Renal pelvis (tissue), 12 donors: ENCODE results near the gene GAPDHS. TPM values are rescaled to one million over a fixed set of nuclear protein-coding genes. Genes with fewer than 3 reads are reported as not detected.

Experiments used
- DNase-seq: peaks from one replicate; pipeline ENCODE4 v3.0.0-alpha.2; 2013
- long read RNA-seq, 16 experiments: transcript quantifications; one replicate each; lab custom pipeline, GENCODE V29; 2026
- polyA plus RNA-seq, 3 donors: library from polyadenylated mRNA; unstranded; fragments of 120-200 nt; gene quantifications; one replicate each; pipeline ENCODE4 v1.2.1, GENCODE V29; 2013; ENCODE audit not compliant: insufficient read length in 3 of 3

GAPDHS gene
- polyA plus RNA-seq = not detected
- long read RNA-seq, donor 1 = 0 reads
- long read RNA-seq, donor 2 = 0 reads
- long read RNA-seq, donor 3 = 0 reads
- long read RNA-seq, donor 4 = 0 reads
- long read RNA-seq, donor 5 = 0 reads
- long read RNA-seq, donor 6 = 0 reads
- long read RNA-seq, donor 7 = 0 reads
- long read RNA-seq, donor 8 = 0 reads
- long read RNA-seq, donor 9 = 0 reads
- long read RNA-seq, donor 10 = 0 reads
- long read RNA-seq, donor 11 = 0 reads
- long read RNA-seq, donor 12 = 0 reads
- long read RNA-seq, donor 13 = 0 reads
- long read RNA-seq, donor 14 = 0 reads
- long read RNA-seq, donor 15 = 0 reads
- long read RNA-seq, donor 16 = 0 reads

DNA sequence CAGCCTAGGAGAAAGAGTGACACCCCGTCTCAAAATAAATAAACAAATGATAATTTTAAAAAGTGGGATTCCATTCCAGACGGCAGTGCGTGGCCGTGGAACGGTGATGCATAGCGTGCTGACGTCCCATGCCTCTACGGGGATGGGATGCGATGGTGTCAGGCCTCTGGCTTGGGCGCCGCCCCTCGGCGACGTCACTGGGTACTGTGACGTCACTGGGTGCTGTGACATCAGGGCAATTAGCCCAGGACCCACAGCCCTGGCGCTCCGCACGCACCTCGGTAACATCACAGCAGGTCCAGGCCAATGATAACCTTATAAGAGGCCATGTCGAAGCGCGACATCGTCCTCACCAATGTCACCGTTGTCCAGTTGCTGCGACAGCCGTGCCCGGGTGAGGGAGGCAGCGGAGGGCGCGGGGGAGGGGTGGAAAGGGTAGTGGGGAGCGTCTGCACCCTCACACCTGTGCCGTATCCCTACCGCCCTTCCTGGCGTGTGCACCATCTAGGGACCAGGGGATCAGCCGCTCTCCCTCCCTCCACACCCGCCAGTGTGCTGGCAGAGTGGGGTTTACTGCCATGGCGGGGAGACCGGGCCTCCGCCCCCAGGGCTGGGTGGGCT is at the start of gene GAPDHS:
Gene GAPDHS, plus strand, starts transcription at position 256 of the 621 bp plus-strand sequence. Its CDS starts 72 bp downstream, at position 328.
- no peak for DNase-seq

DNA sequence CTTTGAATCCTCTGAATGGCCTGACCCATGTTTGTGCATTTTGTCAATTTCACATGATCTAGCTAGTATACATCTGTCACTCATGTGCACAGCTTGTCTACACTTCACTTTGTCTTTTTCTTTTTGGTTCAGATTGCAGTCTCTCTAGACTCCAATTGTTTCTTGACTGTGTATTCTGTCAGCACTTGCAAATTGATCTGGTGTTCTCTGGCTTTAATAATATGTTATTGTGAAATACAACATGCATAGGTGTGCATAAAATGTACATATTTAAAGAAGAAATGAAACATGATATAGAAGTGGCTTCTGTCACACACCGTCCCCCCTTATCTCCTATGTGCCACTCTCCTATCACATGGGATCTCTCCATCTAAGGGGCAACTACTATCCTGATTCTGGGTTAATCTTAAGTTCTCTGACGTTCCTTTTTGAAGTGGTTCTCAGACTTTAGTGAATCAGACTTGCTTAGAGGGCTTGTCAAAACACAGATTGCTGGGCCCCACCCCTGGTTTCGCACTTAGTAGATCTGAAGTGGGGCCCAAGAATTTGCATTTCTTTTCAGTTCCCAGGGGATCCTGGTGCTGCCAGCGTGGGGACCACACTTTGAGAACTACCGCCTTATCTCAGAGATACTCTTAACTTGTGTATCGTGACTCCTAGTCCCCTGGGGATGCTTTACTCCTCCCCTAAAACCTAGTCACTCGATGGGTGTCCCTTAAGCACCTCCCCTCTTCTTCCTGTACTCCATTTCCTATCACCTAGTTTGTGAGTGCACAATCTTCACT is 48.8 kb upstream of the GAPDHS start:
- DNase-seq = no peak

DNA sequence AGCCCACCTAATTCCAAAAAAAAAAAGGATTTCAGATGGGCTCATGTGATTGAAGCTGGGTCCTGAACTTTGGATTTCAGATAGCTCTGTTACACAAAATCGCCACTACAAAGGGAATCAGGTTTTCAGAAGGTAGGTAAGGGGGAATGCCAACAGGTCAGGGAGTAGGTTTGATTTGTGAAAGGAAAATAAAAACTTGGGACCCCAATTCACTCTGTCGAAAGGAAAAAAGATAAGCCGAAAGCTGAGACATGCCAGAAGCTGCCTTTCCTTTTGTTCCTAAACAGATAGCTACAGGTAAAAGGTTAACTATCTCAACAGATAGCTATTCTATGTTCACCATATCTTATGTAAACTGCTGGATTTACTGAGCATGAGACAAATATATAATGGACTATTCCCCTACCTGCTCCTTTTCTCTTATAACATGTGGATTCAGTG is 47.0 kb upstream of the GAPDHS start:
- no peak for DNase-seq

DNA sequence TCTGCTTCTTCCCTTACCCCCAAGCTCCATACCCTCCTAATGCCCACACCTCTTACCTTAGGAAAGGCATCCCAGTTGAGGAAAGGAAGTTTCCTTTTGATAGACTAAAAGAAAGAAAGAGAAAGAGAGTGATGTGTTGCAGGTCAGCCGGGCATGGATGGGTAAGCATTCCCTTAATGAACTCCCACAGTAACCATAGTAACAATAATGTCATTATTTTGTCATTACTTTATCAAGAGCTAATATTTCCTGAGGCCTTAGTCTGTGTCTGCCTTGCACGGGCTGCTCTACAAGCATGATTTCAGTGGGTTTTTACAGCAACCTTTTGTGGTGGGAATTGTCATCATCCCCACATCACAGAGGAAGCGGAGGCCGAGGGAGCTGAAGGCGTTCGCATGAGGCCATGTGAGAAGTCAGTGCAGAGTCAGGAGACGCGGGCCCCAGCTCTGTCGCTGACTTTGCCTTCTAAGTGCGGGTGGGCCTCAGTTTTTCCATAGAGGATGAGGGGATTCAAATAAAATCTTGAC is 45.5 kb upstream of the GAPDHS start:
- DNase-seq = no peak

DNA sequence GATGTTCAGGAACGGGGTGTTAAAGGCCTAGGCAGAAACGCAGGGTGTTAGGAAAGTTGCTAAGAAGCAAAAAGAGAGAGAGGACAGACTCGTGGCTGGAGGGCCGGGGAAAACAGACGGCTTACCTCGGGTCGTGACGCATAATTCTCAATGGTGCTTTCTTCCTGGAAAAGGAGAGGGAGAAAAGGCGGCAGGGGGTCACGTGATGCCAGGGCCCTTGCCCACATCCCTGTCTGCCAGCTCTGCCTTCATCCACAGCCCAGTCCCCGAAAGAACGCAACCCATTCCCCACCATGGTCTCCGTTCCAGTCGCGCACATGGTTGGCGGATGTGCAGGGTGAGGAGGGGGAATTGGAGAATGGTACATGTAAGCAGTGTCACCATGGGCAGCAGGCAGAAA is 44.6 kb upstream of the GAPDHS start:
- no peak for DNase-seq

DNA sequence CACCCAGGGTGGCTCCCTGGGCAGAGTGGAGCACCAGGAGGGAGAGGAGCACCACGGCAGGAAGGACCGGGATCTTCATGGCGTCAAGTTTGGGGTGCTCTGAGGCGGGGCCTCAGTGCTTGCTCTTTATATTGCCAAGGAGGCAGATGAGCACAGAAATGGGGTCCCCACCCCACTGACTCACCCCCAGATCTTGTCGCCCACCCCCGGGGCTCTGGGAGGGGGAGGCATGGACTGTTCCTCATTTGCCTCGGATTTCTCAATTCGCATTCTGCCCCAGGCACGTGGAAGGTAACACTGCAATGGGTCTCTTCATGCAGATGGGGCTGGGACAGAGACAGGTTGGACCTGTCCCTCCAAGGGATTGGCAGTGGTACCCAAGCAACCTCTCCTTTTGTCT is 42.9 kb upstream of the GAPDHS start, which contains the start of gene KRTDAP:
Gene KRTDAP, minus strand, starts transcription at position 101 of the 400 bp plus-strand sequence. Its CDS starts 22 bp downstream, at position 79.
- DNase-seq = no peak

DNA sequence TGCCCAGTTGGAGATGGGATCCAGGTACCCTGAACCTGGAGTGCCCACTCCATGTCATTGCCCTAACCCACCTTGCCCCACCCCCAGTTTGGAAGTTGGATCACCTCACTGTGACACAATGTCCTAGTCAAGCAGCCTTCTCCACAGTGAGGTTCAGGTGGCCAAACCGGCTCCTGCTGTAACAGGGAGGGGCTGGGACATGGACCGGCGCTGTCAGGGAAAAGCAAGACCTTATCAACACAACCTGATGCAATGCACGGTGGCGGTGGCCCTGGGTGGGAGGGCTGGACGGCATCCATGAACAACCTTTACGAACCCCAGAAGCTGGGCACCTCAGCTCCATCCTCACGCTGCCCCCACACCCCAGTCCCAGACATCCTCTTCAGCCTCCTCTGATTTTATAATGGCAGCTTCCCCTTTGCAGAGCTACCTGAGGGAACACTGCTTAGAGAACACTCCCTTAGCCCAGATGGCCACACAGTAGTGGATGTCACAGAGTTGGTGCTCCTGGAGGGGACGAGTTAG is 41.4 kb upstream of the GAPDHS start:
- DNase-seq = no peak

DNA sequence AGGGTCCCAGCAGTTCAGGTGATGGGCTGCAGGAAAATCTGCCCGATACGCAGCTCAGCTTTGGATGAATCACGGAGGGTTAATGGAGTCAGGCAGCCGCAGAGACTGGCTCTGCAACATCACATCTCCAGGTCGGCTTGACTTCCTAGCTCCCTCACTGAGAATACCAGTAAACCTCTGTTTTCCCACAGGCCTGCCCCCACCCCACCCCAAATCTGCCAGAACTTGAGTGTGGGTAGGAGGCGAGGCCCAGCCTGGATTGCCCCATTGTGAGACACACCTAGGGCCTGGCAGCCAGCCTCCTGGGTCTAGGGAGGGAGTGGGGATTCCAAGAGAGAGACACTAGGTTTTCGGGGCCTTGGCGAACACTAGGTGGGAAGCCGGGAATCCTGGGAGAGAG is 39.3 kb upstream of the GAPDHS start:
- DNase-seq = no peak

DNA sequence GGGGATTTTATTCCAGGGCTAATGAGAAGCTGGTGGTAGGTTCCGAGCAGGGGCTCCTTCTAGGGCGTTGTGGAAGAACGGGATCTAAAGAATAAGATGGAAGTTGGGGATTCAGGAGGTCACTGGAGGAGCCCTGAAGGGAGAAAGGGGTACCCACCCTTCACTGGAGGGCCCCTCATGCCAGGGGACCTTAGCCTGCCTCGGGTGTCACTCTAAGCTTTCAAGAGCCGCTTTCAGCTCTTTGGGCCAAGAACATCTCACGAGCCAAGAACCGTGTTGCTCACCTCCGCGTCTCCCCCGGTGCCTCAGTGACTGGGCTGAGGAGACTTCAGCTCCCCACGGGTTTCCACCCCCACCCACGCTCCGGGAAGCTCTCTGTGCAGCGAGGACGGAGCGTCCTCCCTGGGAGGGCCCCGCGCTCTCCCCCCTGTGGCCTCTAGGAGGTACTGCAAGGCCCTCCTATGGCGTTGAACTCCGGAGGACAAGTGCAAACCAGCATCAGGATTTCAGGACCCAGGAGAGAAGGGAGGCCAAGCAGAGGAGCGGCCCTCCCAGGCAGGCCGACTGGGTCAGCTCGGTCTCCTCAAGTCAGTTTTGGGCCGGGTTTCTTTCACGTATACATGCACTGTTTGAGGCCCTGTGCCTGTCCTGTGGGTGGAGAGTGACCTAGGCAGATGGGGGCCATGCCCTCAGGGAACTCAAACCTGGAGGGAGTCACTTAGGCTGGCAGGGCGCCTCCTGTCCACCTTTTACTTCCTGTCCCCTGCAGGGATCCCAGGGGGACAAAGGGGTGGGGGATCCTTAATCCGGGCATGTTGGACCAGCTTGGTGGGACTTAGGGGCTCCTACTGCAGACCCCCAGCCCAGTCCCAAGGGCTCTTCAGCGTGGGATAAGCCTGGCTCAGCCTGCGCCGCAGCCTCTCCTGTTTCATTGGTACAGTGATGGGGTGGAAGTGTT is 37.9 kb upstream of the GAPDHS start:
- DNase-seq = peak; percentile 48

DNA sequence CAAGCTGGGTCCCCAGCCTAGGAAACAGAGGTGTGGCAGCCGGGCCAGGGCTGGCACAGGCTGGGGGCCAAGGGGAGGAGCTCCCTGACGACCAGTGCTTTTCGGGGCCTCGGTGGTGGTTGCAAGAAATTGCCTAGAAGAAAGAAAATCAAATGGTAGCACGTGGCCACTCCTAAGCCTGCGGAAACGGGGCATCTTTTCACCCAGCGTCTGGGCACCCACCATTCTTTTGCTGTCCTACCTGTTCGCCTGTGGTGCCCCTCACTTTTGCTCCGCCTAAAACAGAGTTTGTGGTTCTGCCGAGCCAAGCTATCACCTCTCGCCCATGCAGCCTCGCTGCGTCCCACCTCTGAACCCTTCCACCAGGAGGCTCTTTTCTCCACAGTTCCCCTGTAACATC is 35.9 kb upstream of the GAPDHS start:
- DNase-seq = no peak

DNA sequence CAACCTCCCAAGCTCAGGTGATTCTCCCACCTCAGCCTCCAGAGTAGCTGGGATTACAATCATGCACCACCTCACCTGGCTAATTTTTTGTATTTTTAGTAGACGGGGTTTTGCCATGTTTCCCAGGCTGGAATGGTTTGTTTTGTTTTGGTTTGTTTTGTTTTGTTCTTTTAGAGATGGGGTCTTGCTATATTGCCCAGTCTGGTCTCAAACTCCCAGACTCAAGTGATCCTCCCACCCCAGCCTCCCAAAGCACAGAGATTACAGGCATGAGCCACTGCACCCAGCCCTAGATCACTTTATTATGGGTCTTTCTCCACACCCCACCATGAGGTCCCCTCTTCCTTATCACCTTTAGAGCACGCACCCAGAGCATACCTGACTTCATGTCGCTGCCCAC is 35.0 kb upstream of the GAPDHS start:
- no peak for DNase-seq

DNA sequence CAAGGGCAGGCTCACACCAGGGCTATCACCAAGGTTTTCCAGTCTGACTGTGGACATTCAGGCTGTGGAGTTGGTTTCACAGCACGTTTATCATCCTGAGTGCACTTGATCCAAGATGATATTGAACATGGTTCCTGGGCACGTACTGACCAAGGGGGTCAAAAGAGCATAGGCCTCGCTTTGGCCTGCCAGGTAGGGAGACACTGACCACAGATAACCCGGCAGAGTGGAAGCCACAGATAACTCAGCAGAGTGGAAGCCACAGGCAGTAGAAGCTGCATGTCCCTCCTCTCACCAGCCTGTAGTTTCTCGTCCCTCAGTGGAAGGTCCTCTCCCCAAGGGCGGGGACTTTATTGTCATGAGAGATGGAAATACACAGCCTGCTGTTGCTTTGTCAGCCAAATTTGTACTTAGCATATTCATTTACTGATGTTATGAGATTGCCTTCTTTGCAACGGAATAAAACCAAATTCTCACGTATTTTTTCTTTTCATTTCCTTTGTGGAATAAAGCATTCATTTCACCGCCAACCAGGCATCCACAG is 34.2 kb upstream of the GAPDHS start:
- DNase-seq = no peak

DNA sequence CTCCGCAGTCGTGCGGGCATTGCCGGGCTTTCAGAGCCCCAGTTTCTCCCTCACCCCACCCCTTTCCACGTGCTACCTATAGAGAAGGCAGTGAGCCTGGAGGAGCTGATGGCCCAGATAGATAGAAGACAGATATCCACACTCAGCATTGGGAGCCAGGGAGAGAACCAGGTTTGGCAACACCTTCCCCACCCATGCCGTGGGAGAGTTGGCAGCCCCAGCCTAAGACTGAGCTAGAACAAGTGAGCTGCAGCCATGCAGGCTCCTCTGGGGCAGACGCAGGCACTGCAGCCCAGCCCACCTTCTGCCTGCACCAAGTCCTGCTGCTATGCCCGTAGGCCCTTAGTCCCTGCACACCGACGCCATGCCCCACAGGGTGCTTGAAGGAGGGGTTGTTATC is 32.6 kb upstream of the GAPDHS start:
- DNase-seq = no peak

DNA sequence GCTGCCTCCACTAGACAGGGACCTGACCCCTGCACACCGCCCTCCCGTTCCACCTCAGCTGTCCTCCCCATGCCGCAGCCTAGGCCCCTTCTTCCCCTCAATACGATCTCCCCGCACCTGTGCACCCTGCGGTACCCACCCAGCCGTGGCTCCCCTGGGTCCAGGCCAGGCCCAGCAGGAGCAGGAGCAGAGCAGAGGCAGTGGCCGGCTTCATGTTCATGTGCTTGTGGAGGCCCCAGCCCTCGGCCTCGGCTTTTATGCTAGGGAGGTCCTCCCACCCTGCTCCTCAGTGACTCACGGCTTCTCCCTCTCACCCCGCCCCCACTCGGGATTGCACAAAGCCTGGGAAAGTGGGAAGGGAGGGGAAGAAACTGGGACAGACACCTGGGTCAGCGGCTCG is 31.6 kb upstream of the GAPDHS start:
- no peak for DNase-seq

DNA sequence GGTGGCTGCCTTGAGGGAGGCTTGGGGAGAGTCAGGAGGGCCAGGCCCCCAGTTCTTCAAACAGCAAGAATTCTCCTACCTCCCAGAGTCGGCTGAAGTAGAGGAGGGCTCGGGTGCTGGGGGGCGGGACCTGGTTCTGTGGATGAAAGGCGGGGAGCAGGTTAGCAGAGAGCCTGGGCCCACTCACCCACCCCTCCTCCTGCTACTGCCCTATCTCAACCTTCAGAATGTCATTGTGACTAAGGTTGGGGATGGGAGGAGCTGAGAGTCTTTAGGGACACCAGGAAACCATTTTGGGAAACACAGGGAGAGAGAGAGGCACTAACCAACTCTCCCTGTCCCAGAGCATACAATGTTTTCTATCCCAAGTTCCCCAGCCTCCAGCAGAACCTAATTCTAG is 30.5 kb upstream of the GAPDHS start:
- DNase-seq = no peak

DNA sequence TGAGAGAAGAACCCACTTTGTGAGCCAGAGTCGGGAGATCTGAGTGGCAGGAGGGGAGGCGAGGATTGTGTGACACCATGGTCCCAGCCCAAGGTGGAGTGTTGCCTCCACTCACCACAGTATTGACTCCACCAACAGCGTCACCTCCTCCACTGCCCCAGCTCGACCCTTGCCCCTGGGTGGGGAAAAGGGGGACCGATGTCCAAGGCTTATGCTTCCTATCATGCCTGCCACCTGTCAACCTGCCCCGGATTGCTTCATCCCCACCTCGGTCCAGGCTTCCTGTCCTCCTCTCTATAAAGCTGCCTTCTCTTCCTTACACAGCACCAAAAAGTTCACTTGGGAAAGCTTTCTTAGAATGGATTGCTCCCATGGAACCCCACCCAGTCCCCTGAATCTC is 27.2 kb upstream of the GAPDHS start:
- no peak for DNase-seq

DNA sequence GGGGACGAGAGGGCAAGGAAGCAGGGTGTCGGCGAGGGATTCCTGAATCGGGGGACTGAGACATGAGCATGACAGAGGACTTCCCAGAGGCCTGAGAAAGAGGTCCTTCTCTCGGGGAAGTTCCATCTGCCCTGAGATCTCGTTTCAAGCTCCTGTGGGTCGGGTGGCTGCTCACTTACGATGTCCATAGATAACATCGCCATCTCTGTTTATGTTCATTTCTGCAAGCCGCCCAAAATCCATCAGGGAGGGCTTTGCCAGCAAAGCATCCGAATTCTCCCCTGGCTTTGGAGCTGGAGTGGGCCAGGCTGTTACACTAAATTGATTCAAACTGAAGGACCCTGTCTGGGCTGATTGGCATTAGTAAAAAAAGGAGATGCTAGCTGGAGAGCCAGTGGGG is 25.7 kb upstream of the GAPDHS start:
- DNase-seq = no peak

DNA sequence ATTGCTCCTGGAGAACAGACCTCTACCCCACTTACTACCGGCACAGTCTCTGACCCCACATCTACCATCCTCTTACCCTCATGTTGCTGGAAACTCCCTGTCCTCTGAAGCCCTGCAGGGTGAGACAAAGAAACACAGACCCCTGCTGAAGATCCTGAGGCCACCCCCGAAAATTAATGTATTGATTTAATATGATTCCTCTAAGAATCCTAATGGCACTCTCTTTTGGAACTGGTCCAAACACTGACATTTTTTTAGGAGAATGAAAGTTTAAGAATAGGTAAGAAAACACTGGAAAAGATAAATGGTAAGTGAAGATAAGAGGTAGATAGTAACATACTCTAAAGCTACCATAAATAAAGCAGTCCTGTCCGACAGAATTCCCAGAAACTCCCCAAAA is 25.1 kb upstream of the GAPDHS start:
- DNase-seq = no peak

DNA sequence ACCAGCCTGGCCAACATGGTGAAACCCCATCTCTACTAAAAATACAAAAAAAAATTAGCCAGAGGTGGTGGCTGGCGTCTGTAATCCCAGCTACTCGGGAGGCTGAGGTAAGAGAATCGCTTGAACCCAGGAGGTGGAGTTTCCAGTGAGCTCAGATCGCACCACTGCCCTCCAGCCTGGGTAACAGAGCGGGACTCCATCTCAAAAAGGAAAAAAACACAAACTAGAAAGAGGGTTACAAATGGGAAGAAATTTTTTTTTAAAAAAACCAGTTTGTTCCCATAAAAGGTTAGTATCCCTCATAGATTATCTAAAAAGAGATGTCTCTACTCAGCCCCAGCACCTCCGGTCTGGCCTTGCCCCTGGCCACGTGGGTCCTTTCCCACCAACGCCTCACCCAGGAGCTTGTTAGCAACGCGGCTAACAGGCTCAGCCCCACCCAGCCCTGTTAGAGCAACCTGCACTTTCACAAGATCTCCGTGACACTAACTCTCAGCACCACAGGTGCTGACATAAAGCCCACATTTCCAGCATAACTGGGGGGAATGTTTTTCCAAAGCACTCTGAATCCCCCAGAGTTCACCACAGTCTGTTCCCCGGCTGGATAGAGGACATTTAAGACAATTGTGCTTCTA is 24.1 kb upstream of the GAPDHS start:
- DNase-seq = peak; percentile 40
